GM18873 (cell line): ENCODE measurements around the gene SPRR2E.
"Not testable (repeated sequence)": the region's sequence is repeated elsewhere in the genome, so short reads cannot be mapped to it uniquely, and the experiment has no call there.

Experiments used
- ATAC-seq: cut with Tn5 transposase; IDR thresholded peaks from one replicate; pipeline ENCODE4 v1.9.1; 2021; ENCODE audit warnings: mild to moderate bottlenecking, moderate library complexity, moderate number of reproducible peaks; ENCODE audit not compliant: unreplicated experiment, low FRiP score

The SPRR2E gene

DNA sequence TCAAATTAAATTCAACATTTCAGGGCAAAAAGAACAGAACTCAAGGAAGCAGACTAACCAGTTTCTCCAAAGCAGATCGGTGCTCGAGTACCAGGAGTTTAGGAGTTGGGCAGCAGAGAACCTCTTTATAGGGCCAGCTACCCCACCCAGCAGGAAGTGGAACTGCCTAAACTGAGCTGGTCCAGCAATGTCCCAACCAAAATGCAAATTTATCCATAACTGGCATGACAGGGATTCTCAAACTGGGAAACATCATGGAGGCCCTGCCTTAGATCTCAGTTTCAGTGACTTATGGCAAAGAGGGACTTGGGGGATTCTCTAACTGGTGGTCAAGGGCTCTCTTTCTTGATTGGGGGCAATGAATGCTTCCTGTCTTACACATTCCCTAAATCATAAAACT lies 22.8 kb downstream of the SPRR2E start, which contains the start of gene SPRR2B:
Gene SPRR2B, minus strand, starts transcription at position 101 of the 400 bp plus-strand sequence. CDS start 772 bp downstream, outside the sequence.
- no peak for ATAC-seq

DNA sequence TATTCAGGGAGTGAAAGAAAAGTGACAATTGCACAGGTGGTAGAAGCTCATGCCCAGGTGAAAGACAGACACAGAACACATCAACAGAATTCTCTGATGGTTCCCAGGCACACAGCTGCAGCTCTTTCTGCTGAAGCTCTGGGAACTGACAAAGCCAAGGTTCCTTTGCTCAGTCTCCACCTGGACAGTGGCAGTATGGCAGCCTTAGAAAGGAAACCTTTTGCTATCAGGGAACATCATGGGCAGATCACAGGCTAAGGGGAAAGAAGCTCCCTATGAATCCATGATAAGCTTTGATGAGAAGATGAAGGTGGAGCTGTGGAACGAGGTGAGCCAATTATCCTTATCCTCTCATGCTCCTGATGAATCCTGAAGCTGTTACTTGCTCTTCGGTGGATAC lies 24.1 kb downstream of the SPRR2E start:
- no peak for ATAC-seq

DNA sequence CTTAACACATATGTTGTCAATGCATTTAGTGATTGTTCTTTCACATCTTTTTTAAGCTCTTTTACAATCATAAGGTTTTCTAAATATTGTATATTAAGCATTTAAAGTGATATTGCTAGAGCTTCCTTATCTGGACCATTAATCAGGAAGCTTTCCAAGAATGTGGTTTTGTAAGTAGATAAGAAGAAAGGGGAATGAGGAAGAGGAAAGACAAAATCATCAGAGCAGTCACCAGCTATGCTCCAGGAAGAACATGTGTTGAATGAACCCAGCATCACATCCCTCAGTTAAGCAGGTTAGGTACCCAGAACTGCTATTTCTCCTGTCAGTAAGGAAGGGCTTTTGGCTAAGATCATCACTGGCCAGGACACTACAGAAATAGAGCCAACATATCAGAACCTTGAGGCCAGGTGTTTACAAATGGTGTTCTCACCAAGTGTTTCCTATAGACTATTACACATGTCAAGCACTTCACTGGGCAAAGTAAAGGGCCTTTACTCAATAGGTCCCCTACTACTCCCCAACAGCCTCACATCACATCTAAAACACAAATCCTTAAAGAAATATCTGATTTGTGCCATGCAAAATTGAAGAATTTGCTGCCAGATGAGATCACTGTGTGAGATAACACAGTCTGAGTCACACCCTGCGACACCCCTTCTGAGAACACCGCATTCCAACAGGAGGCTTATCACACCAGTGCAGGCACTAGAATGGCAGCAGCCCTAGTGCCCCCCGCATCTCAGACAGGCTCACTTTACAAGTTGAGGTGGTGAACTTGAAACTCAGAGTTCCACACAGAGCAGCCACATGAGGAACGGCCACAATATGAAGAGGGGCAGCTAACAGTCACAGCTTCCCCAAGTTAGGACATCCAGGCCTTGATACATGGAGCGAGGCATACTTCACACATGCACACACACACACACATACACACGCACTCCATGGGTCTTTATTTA lies 35.2 kb downstream of the SPRR2E start:
- no peak for ATAC-seq

DNA sequence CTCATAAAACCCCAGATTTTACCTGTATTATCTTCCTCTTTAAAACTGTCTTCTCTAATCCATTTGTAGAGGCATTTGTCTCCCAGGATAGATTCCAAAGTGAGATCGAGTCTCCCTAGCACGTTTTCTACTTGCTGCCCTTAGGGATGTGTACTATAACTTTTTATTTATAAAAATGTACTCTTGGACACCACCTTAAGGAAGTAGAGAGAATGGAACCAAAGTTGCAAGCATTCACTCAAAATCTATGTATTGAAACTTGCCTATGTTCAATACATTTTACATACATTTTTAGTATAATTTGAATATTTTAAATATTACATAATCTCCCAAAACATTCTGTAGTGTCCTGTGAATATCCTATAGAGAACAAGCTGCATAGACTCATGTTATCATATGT lies 36.2 kb downstream of the SPRR2E start:
- ATAC-seq = no peak

DNA sequence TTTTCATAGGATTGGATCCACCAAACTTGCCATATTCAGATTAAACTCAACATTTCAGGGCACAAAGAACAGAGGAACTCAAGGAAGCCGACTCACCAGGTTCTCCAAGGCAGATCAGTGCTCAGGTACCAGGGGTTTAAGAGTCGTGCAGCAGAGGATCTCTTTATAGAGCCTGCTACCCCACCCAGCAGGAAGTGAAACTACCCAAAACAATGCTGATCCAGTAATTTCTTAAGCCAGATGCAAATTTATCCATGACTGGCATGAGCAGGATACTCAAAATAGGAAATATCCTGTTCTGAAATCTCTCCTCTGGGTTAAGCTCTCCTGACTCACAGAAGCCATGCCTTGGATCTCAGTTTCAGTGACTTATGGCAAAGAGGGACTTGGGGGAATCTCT lies 37.0 kb downstream of the SPRR2E start, which contains the start of gene SPRR2A:
Gene SPRR2A, minus strand, starts transcription at position 138 of the 400 bp plus-strand sequence. CDS start 777 bp downstream, outside the sequence.
- ATAC-seq = no peak

DNA sequence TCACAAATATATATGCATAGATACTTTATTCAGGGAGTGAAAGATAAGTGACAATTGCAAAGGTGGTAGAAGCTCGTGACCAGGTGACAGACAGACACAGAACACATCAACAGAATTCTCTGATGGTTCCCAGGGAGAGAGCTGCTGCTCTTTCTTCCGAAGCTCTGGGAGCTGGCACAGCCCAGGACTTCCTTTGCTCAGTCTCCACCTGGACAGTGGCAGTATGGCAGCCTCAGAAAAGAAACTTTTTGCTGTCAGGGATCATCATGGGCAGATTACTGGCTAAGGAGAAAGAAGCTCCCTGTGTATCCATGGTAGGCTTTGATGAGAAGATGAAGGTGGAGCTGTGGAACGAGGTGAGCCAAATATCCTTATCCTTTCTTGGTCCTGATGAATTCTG lies 38.2 kb downstream of the SPRR2E start:
- not testable (repeated sequence) for ATAC-seq

DNA sequence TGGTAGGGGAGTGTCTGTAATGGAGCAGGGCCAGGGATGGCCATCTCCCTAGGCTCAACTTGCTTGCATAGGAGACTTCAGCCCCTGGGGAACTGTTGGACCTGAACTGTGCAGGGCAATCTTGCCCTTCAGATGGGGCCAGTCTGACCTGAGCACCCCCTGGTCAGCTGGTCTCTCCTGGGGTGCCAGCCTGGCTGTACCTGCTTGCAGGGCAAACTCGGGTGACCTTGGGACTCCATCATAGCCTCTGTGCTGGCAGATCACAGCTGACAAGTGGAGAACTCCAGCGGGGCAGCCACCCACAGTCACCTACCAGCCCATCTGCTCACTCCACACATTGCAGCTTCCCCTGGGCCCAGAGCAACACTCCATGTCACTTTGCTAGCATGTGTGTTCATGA lies 45.1 kb downstream of the SPRR2E start:
- no peak for ATAC-seq
